Measurements from ENCODE around the gene IRX4.

IRX4 gene

GRCh38 chr5:1855596-1855995 lies 27.1 kb downstream of the IRX4 start:
- TF ChIP-seq GATA3 (IDR thresholded peaks at IDR 0.05; ENCODE audit: low read depth, low read length) (no peak), GATA2 (IDR thresholded peaks at IDR 0.05; ENCODE audit: low read depth, low read length) (no peak)

GRCh38 chr5:1855075-1855474 lies 27.6 kb downstream of the IRX4 start:
- TF ChIP-seq GATA2 (IDR thresholded peaks at IDR 0.05; ENCODE audit: low read depth, low read length), result no peak
- no peak for TF ChIP-seq GATA3 (IDR thresholded peaks at IDR 0.05; ENCODE audit: low read depth, low read length)

- no peak for TF ChIP-seq GATA2 (IDR thresholded peaks at IDR 0.05; ENCODE audit: low read depth, low read length)
- TF ChIP-seq GATA3 (IDR thresholded peaks at IDR 0.05; ENCODE audit: low read depth, low read length), result no peak
Measured at GRCh38 chr5:1853531-1853930, 29.2 kb downstream of the IRX4 start.

GRCh38 chr5:1852324-1852947 lies 30.3 kb downstream of the IRX4 start:
- TF ChIP-seq GATA3 (IDR thresholded peaks at IDR 0.05; ENCODE audit: low read depth, low read length), result no peak
- no peak for TF ChIP-seq GATA2 (IDR thresholded peaks at IDR 0.05; ENCODE audit: low read depth, low read length)

- TF ChIP-seq GATA2 (IDR thresholded peaks at IDR 0.05; ENCODE audit: low read depth, low read length), result no peak
- TF ChIP-seq GATA3 (IDR thresholded peaks at IDR 0.05; ENCODE audit: low read depth, low read length), result no peak
Measured at GRCh38 chr5:1851290-1851934, 31.3 kb downstream of the IRX4 start.

- no peak for TF ChIP-seq GATA2 (IDR thresholded peaks at IDR 0.05; ENCODE audit: low read depth, low read length)
- no peak for TF ChIP-seq GATA3 (IDR thresholded peaks at IDR 0.05; ENCODE audit: low read depth, low read length)
Measured at GRCh38 chr5:1850324-1851154, 32.2 kb downstream of the IRX4 start.

GRCh38 chr5:1847611-1848010 lies 35.1 kb downstream of the IRX4 start:
- no peak for TF ChIP-seq GATA2 (IDR thresholded peaks at IDR 0.05; ENCODE audit: low read depth, low read length)

- TF ChIP-seq GATA2 (IDR thresholded peaks at IDR 0.05; ENCODE audit: low read depth, low read length), result no peak
- TF ChIP-seq GATA3 (IDR thresholded peaks at IDR 0.05; ENCODE audit: low read depth, low read length), result no peak
Measured at GRCh38 chr5:1847056-1847455, 35.7 kb downstream of the IRX4 start.

- TF ChIP-seq GATA2 (IDR thresholded peaks at IDR 0.05; ENCODE audit: low read depth, low read length), result no peak
Measured at GRCh38 chr5:1846583-1846982, 36.1 kb downstream of the IRX4 start.

GRCh38 chr5:1845696-1846095 lies 37.0 kb downstream of the IRX4 start:
- no peak for TF ChIP-seq GATA3 (IDR thresholded peaks at IDR 0.05; ENCODE audit: low read depth, low read length)
- no peak for TF ChIP-seq GATA2 (IDR thresholded peaks at IDR 0.05; ENCODE audit: low read depth, low read length)

- TF ChIP-seq GATA3 (IDR thresholded peaks at IDR 0.05; ENCODE audit: low read depth, low read length) (no peak), GATA2 (IDR thresholded peaks at IDR 0.05; ENCODE audit: low read depth, low read length) (no peak)
Measured at GRCh38 chr5:1844708-1845436, 37.9 kb downstream of the IRX4 start.

- TF ChIP-seq GATA3 (IDR thresholded peaks at IDR 0.05; ENCODE audit: low read depth, low read length), result no peak
- no peak for TF ChIP-seq GATA2 (IDR thresholded peaks at IDR 0.05; ENCODE audit: low read depth, low read length)
Measured at GRCh38 chr5:1842004-1842819, 40.5 kb downstream of the IRX4 start.

- TF ChIP-seq GATA2 (IDR thresholded peaks at IDR 0.05; ENCODE audit: low read depth, low read length) (no peak), GATA3 (IDR thresholded peaks at IDR 0.05; ENCODE audit: low read depth, low read length) (no peak)
Measured at GRCh38 chr5:1840741-1841521, 41.8 kb downstream of the IRX4 start.
